HEK293 (cell line): Measurements from ENCODE around the gene CRYGN.

Experiments used
- CTCF ChIP-seq: fragments of 450-650 bp; formaldehyde crosslinking; IDR thresholded peaks from 2 replicates; pipeline ENCODE4 v1.5.1; 2016; ENCODE audit warnings: missing biosample characterization, missing genetic modification characterization
- MZF1 ChIP-seq: fragments of 450-650 bp; formaldehyde crosslinking; IDR thresholded peaks from 2 replicates; pipeline ENCODE4 v1.5.1; 2017; ENCODE audit warnings: missing biosample characterization, missing genetic modification characterization, borderline replicate concordance
- ZNF274 ChIP-seq, 2 experiments: fragments of 200-500 bp in 1 of 2; fragments of 450-650 bp in 1 of 2; sonication (Bioruptor generic) in 1 of 2; formaldehyde crosslinking in 1 of 2; IDR thresholded peaks; 2 replicates each; pipeline versions ENCODE4 v1.5.1 to v1.6.1; 2014 to 2016; ENCODE audit warnings: borderline replicate concordance in 1 of 2, inconsistent platforms in 1 of 2, low read length in 1 of 2, missing biosample characterization in 1 of 2, missing genetic modification characterization in 1 of 2
- ZNF280D ChIP-seq: fragments of 450-650 bp; formaldehyde crosslinking; IDR thresholded peaks from 2 replicates; pipeline ENCODE4 v1.5.1; 2016; ENCODE audit warnings: missing biosample characterization, missing genetic modification characterization
- ZNF292 ChIP-seq: fragments of 450-650 bp; formaldehyde crosslinking; IDR thresholded peaks from 2 replicates; pipeline ENCODE4 v1.5.1; 2016; ENCODE audit warnings: low read depth, missing biosample characterization, missing genetic modification characterization, borderline replicate concordance
- ZNF560 ChIP-seq: fragments of 450-650 bp; formaldehyde crosslinking; IDR thresholded peaks from 2 replicates; pipeline ENCODE4 v1.5.1; 2017; ENCODE audit warnings: missing biosample characterization, missing genetic modification characterization, borderline replicate concordance
- ZNF596 ChIP-seq: fragments of 450-650 bp; IDR thresholded peaks from 2 replicates; pipeline ENCODE4 v1.5.0; 2018; ENCODE audit warnings: missing biosample characterization, mild to moderate bottlenecking, missing genetic modification characterization, moderate library complexity
- ZSCAN5A ChIP-seq: fragments of 450-650 bp; formaldehyde crosslinking; IDR thresholded peaks from 2 replicates; pipeline ENCODE4 v1.5.1; 2016; ENCODE audit warnings: missing biosample characterization, missing genetic modification characterization

- TF ChIP-seq MZF1 (tag by site-specific recombination) (no peak), CTCF (tag by site-specific recombination) (no peak), ZNF280D (no peak), ZNF560 (tag by site-specific recombination) (no peak), ZNF292 (tag by site-specific recombination) (no peak), ZNF274 (IDR thresholded peaks at IDR 0.05; ENCODE audit: low read length) (no peak), ZNF274 (tag by site-specific recombination; IDR thresholded peaks at IDR 0.05; ENCODE audit: borderline replicate concordance) (no peak), ZSCAN5A (no peak), ZNF596 (tag by site-specific recombination) (no peak)
These were observed 34.4 kb downstream of the CRYGN start for GRCh38 chr7:151405588-151405987.
